HG03469 (cell line): ENCODE results near the gene PVR.
"Not testable (repeated sequence)": the region's sequence is repeated elsewhere in the genome, so short reads cannot be mapped to it uniquely, and the experiment has no call there.

ENCODE experiments used
- ATAC-seq: cut with Tn5 transposase; IDR thresholded peaks from one replicate; pipeline ENCODE4 v1.9.1; 2021; ENCODE audit warnings: mild to moderate bottlenecking, moderate library complexity, moderate number of reproducible peaks; ENCODE audit not compliant: unreplicated experiment

The PVR gene

DNA sequence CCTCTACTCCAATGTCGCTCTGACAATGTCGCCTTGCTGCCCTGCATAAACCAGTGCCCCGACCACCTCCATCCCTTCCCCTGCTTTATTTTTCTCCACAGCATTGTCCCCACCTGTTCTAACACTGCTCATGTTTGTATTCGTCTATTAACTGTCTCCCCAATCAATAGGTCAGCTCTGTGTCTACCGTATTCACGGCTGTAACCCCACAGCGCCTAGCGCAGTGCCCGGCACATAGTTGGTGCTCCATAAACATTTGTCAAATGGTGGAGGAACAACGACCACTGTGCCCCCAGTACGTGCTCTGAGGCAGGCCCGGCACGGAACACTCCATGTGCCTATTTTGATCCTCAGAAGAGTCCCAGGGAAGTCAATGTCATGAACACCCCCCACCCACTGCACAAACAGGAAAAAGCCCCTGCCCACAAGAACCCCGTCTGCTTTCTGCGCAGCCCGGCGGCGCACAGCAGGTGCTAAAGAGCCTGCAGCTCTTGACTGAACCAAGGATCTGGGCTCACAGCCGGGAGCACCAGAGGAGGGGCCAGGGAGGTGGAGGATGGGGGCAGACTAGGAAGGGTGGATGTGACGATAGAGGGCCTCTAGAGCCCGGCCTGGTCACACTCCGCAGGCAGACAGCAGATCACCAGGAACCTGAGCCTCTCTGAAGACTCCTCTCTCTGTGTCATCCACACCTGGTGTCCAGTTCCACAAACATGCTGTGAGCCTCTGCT lies 53.4 kb downstream of the PVR start:
- no peak for ATAC-seq

DNA sequence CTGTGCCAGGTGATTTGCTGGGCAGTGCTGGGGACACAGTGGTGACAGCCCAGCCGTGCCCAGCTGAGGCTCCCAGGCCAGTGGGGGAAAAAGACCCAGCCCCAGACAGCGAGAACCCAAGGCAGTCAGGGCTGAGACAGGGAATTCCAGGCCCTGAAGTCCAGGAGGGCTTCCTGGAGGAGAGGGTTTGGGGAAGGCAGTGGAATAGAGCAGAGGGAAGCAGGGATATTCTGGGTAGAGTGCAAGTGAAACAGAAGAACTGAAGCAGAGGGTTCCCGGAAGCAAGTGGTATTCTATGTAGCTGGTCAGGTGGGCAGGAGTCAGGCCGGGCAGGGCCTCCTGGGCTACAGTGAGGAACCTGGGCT lies 53.9 kb downstream of the PVR start:
- ATAC-seq = no peak

DNA sequence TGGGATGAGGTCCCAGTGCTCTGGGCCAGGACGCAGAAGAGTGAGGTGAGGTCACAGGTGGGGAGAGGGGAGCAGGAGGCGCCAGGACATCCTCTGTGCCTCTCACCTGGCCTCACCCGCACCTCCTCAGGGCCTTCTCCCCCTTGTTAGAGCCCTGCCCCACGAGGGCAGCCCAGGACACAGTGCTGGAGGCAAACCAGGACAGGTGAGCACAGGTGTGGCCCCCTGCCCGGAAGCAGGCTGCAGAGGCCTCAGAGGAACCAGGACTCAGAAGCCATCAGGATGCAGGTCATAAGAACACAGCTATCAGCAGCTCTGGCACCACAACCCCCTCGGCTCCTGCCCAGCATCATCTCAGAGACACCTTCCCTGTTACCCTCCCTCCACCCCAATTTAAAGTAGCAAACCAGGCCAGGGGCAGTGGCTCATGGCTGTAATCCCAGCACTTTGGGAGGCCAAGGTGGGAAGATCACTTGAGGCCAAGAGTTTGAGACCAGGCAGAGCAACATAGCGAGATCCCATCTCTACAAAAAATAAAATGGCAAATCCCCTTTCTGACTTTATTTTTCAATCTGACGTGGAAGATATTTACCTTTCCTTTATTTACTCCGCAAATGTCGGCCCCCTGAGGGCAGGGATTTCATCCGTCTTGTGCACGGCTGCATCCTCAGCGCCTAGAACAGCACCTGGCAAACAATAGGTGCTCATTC lies 54.9 kb downstream of the PVR start, which contains the start of gene CEACAM16:
Gene CEACAM16 (plus strand): TSS at position 660 of the 710 bp plus-strand sequence. CDS start 2,306 bp downstream, outside the sequence.
- ATAC-seq = no peak

DNA sequence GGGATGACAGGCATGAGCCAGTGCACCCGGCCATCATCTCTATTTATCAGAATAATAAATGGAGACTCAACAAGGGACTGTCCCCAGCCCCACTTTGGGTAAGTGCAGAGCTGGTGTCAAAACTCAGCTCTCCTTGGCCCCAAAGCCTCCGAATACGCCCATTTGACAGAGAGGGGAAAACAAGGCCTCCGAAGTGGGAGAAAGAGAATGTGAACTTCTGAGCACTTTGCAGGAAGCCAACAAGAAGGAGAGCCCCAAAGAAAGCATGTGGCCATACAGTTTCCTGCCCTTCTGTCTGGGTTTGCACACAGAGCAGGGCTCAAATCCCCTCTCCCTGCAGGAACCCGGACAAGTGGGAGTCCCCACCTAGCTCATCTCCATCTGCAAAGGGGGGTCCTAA lies 56.8 kb downstream of the PVR start:
- ATAC-seq = no peak

DNA sequence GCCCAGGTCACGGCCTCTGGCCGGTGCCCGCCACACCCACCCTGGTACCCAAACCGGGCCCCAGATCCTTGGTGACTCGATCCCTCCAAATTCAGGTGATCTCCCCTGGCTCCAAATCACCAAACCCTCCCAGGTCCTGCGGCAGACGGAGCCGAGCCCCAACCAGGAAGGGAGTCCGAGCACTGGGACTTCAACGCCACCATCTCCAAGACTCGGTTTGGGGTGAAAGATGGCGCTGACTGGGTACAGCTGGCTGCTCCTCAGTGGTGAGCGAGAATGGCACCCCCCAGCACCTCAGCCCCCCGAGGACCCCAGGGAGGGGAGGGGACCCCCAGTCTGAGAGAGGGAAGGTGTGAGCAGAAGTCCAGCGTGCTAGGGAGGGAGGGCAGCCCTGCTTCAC lies 57.5 kb downstream of the PVR start:
- no peak for ATAC-seq

DNA sequence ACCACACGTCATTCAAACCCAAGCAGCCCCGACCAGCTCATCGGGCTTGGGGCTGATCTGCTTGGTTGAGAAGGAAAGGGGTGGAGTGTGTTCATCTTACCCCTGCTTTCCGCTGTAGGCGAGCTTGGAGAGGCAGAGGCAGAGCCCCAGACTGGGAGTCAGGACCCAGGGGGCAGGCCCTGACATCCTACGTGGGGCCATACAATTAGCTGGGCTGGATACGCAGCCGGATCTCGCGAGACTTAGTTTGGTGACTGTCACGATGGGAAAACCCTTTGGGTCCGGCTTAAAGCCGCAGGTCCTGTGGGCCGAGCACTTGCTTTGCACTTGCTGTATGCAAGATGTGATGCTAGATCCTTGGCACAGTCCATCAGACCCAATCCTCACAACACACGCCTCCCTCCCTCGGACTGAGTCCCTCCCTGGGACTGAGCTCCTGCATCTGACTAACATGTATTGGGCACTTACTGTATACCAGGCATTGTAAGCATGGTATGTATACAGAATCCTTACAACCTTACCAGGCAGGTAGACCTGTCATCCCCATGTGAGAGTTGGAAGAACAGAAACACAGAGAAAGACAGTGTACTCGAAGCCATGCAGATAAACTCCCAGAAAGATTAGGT lies 59.0 kb downstream of the PVR start:
- no peak for ATAC-seq

DNA sequence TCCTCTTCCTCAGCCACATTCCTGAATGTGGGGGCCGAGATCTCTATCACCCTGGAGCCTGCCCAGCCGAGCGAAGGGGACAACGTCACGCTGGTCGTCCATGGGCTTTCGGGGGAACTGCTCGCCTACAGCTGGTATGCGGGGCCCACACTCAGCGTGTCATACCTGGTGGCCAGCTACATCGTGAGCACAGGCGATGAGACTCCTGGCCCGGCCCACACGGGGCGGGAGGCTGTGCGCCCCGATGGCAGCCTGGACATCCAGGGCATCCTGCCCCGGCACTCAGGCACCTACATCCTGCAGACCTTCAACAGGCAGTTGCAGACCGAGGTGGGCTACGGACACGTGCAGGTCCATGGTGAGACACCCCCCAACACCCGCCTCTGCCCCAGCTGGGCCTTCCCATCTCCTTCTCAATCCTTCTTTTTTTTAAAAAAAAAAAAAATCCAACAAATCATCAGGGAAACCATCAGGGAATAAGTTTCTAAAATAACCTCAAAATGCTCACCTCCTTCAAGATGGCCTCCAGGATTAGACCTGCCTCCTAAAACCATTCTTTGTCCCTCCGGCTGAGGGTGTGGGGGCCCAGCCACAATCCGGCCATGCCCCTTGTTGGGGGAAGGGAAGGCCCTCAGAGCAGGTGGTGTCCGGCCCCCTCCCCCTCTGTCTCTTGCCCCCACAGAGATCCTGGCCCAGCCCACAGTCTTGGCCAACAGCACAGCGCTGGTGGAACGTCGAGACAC lies 59.8 kb downstream of the PVR start:
- ATAC-seq = no peak

DNA sequence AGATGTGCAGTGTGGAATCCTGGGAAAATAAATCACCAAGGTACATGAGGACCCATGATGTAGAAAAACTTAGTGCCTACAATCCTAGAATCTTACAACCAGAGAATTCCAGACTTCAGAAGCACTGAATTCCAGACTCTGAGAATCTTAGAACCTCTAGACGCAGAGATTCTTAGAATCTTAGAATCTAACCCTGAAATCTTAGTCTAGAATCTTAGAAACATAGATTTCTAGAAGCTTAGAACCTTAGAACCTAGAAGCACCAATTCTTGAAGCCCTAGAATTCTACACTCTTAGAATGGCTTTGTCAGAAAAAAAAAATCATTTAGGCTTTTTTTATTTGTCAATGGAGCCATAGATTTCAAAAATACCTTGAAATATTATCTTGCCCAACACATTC lies 61.3 kb downstream of the PVR start:
- ATAC-seq = no peak

DNA sequence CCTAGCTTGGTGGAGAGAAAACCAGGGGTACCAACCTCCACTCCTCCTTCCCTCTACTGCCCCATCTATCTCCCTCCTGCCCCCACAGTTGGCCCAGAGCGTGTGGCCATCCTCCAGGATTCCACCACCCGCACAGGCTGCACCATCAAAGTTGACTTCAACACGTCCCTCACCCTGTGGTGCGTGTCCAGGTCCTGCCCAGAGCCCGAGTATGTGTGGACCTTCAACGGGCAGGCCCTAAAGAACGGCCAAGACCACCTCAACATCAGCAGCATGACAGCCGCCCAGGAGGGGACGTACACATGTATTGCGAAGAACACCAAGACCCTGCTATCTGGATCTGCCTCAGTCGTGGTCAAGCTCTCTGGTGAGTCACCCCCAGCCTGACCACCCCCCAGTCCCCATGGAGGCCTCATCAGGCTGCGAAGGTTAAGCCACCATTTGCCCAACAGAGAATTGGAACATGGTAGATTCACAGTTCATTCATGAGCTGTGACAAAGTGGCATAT lies 61.8 kb downstream of the PVR start:
- ATAC-seq = no peak

DNA sequence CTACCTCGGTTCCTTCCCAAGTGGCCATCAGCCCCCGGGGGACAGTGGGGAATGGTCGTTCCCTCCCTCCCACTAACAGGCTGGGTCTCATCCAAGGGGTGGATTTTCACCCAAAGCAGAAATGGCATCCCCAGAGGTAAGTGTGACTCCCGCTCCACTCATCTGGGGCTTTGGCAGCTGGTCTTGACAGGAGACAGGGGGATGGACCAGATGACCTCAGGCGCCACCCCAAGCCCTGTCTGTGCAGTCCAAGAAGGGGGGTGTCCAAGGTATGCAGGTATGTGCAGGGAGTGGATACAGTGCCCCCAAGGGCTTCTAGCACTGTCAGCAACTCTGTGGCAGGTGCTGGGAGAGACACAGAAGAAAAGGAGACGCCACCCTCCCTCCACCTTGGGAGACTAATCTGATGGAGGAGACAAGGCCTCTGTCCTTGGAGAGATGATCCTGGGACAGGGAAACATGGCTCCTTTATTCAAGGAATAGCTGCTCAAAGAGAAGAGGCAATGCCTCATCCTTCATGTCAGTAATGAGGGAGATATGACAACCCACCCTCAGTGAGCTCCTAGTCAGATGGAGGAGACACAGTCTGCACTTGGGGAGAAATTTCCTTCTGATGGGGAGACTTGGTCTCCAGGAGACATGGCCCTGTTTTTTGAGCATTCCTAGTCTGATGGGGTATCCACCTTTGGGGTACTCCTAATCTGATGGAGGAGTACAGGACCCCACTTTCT lies 63.0 kb downstream of the PVR start:
- ATAC-seq = no peak

DNA sequence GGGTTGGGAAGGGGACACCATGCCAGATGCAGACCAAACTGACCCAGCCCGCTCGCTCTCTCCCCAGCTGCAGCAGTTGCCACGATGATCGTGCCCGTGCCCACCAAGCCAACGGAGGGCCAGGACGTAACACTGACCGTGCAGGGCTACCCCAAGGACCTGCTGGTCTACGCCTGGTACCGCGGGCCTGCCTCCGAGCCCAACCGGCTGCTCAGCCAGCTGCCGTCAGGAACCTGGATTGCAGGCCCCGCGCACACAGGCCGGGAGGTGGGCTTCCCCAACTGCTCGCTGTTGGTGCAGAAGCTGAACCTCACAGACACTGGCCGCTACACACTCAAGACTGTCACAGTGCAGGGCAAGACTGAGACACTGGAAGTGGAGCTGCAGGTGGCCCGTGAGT lies 64.1 kb downstream of the PVR start:
- no peak for ATAC-seq

DNA sequence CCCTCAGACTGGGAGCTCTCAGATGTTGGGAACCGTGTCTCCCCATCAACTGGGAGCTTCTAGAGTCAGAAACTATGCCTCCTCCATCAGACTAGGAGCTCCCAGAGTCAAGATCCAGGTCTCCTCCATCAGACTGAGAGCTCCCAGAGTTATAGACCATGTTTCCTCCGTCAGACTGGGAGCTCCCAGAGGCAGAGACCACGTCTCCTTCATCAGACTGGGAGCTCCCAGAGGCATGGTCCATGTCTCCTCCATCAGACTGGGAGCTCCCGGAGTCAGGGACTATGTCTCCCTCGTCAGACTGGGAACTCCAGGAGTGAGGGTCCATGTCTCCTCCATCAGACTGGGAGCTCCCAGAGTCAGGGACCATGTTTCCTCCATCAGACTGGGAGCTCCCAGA lies 65.2 kb downstream of the PVR start:
- no peak for ATAC-seq

DNA sequence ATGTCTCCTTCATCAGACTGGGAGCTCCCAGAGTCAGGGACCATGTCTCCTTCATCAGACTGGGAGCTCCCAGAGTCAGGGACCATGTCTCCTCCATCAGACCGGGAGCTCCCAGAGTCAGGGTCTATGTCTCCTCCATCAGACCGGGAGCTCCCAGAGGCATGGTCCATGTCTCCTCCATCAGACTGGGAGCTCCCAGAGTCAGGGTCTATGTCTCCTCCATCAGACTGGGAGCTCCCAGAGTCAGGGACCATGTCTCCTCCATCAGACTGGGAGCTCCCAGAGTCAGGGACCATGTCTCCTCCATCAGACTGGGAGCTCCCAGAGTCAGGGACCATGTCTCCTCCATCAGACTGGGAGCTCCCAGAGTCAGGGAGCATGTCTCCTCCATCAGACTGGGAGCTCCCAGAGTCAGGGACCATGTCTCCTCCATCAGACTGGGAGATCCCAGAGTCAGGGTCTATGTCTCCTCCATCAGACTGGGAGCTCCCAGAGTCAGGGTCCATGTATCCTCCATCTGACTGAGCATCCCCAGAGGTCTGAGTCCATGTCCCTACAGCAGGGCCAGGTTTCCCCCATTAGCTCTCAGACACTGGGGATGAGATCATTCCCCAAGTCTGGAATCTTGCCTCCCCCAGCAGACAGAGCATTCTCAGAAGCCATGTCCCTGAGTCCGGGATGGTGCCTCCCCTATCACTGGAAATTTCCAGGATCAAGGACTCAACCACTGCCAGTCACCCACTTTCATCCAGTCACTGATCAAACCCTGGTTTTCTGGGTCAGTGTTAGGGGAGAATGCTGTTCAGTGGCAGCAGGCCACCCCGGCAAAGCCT lies 65.9 kb downstream of the PVR start:
- ATAC-seq = not testable (repeated sequence)

DNA sequence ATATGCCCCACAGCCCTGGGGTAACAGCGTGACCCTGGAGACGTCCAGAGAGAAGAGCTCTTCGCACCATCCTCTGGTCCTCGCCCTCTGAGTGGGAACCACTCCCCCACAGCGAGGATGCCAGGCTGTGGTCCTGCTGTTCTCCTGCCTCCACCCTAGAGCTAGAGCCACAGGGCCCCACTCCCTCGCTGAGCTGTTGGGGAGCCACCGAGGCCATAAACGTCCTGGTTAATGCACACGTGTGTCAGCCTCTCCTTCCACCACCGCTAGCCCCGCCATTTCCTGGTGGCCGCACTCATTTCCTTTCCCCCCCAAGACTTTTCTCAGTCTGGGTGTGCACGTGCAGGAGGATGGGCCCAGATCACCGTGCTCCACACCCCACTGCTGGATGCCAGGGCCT lies 66.8 kb downstream of the PVR start:
- no peak for ATAC-seq

DNA sequence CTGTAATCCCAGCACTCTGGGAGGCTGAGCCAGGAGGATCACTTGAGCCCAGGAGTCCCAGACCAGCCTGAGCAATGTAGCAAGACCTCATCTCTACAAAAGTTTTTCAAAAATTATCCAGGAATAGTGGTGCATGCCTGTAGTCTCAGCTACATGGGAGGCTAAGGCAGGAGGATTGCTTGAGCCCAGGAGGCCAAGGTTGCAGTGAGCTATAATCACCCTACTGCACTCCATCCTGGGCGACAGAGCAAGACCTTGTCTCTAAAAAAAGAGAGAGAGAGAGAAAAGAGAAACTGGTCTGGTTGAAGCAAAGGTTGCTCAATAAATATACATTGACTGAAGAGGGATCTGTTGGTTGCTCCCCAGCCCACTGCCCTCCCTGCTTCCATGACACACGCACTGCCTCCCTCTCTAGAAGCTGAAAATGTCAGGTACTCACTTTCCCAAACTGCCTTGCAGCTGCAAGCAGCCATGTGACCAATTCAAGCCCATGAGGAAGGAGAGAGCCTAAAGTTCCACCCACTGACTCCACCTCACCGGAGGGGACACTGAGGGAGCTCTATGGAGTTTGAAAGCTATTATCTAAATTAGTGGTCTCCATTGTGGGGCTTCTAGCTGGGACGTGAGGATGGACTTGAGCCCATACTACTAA lies 69.3 kb downstream of the PVR start:
- ATAC-seq = no peak
